ENCODE results near the gene ADAMTS2.
A peak's percentile ranks its signal among the peaks of the same experiment; 100 is the strongest.

- TF ChIP-seq CTCF (conservative IDR thresholded peaks at IDR 0.05; ENCODE audit: low read depth, low read length): peak; percentile 29; the same call in 1 of the 2 replicates
- TF ChIP-seq POLR2A (IDR thresholded peaks at IDR 0.05; ENCODE audit: low read depth, low read length): no peak
- 0 out of 2 replicates have a peak, but pooled peaks have one; percentile 19 for TF ChIP-seq RAD21 (IDR thresholded peaks at IDR 0.05; ENCODE audit: low read length)
- no peak for TF ChIP-seq ELK1 (IDR thresholded peaks at IDR 0.05; ENCODE audit: borderline replicate concordance, low read depth, low read length)
Measured at GRCh38 chr5:179143446-179143845, 201.8 kb downstream of the ADAMTS2 start.
